Neural progenitor cell (in vitro differentiated cells): ENCODE measurements around the gene RPL10. TPM values are rescaled to one million over a fixed set of nuclear protein-coding genes. Genes with fewer than 3 reads are reported as not detected.

ENCODE experiments used
- DNase-seq: peaks from one replicate; pipeline ENCODE4 v3.0.0-alpha.2; 2016; ENCODE audit warnings: low spot score
- H2AFZ ChIP-seq: fragments of 200-600 bp; sonication (generic); replicated peaks from 2 replicates; pipeline ENCODE4 v1.6.1; 2016; ENCODE audit warnings: antibody characterized with exemption
- H3F3A ChIP-seq: fragments of 200-600 bp; sonication (generic); 2 replicates; pipeline ENCODE4 v1.6.1; 2016; ENCODE audit warnings: antibody characterized with exemption, low read depth
- H3K27ac ChIP-seq: fragments of 200-600 bp; sonication (generic); 2 replicates; pipeline ENCODE4 v1.5.1; 2016; ENCODE audit warnings: mild to moderate bottlenecking
- H3K27me3 ChIP-seq: fragments of 200-600 bp; sonication (generic); 2 replicates; pipeline ENCODE4 v1.6.1; 2016; ENCODE audit warnings: mild to moderate bottlenecking, moderate library complexity
- H3K36me3 ChIP-seq: fragments of 200-600 bp; sonication (generic); 2 replicates; pipeline ENCODE4 v1.5.1; 2016
- H3K4me1 ChIP-seq: fragments of 200-600 bp; sonication (generic); 2 replicates; pipeline ENCODE4 v1.6.1; 2016; ENCODE audit warnings: mixed run types
- H3K4me2 ChIP-seq: fragments of 200-600 bp; sonication (generic); 2 replicates; pipeline ENCODE4 v1.6.1; 2016
- H3K4me3 ChIP-seq: fragments of 200-600 bp; sonication (generic); 2 replicates; pipeline ENCODE4 v1.5.1; 2016
- H3K79me2 ChIP-seq: fragments of 200-600 bp; sonication (generic); 2 replicates; pipeline ENCODE4 v1.6.1; 2016; ENCODE audit warnings: low read depth
- H3K9ac ChIP-seq: fragments of 200-600 bp; sonication (generic); 2 replicates; pipeline ENCODE4 v1.6.1; 2016
- H3K9me3 ChIP-seq: fragments of 200-600 bp; sonication (generic); 2 replicates; pipeline ENCODE4 v1.5.1; 2016; ENCODE audit warnings: low read depth
- H4K20me1 ChIP-seq: fragments of 200-600 bp; sonication (generic); 2 replicates; pipeline ENCODE4 v1.6.1; 2016; ENCODE audit warnings: low read depth
- H3K27ac Mint-ChIP-seq: 3 replicates; pipeline ENCODE4 v1.8.0; 2021; ENCODE audit warnings: mixed read lengths
- H3K27me3 Mint-ChIP-seq: 2 replicates; pipeline ENCODE4 v1.8.0; 2022; ENCODE audit warnings: low read depth, mild to moderate bottlenecking, inconsistent platforms, moderate library complexity, mixed read lengths; ENCODE audit not compliant: insufficient read depth
- H3K36me3 Mint-ChIP-seq: 3 replicates; pipeline ENCODE4 v1.8.0; 2021; ENCODE audit warnings: mixed read lengths
- H3K4me1 Mint-ChIP-seq: 3 replicates; pipeline ENCODE4 v1.8.0; 2021; ENCODE audit warnings: mixed read lengths
- H3K4me3 Mint-ChIP-seq: 3 replicates; pipeline ENCODE4 v1.8.0; 2021; ENCODE audit warnings: mild to moderate bottlenecking, moderate library complexity, mixed read lengths
- H3K9me3 Mint-ChIP-seq: 3 replicates; pipeline ENCODE4 v1.8.0; 2020; ENCODE audit warnings: mixed read lengths
- EZH2 ChIP-seq: fragments of 200-600 bp; sonication (generic); IDR thresholded peaks from 2 replicates; pipeline ENCODE4 v1.6.1; 2017; ENCODE audit warnings: antibody characterized with exemption, mild to moderate bottlenecking, moderate library complexity
- EZH2phosphoT487 ChIP-seq: fragments of 200-600 bp; sonication (generic); IDR thresholded peaks from 2 replicates; pipeline ENCODE4 v1.6.1; 2017; ENCODE audit warnings: antibody characterized with exemption
- total RNA-seq: library from RNA; depleted of rRNA; stranded (reverse); fragments of >200 nt; gene quantifications from 2 replicates; pipeline ENCODE4 v1.2.3, GENCODE V29; 2015; ENCODE audit warnings: low replicate concordance
- TF ChIP-seq, protein P1 (sequence below): fragments of 200-600 bp; sonication (generic); IDR thresholded peaks from 2 replicates; pipeline ENCODE4 v1.5.1; 2017; ENCODE audit warnings: antibody characterized with exemption, mild to moderate bottlenecking

The RPL10 gene
- total RNA-seq, 1 donor from 2014 or later, result 4,507 TPM

DNA sequence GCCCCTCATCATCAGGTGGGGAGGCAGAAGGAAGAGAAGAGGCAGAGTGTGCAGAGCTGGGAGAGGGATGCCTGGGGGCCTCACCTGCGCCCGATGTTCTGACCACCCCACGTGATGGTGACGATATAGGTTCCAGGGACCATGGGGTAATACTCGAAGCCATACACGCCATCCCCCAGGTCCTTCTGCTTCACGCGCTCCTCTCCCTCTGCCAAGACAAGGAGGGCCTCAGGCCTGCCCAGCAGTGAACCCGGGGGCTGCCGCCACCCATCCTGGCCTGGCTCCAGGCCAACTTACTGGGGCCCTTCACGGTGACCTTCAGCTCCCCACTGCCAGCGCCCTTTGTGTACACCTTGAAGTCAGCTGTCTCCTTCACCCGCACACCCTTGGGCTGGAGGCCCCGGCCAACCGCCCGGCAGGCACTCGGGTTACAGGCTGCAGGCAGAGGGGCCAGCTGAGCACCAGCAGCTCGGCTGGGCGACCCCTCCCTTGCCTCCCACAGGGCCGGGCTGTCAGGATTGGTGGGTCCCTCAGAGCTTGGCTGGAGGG, 33.1 kb upstream of the RPL10 start:
- Histone ChIP-seq H2AFZ (no peak overlapping the region), H3K36me3 (no peaks in the 10 kb centered on the region), H3K9ac (no peak overlapping the region), H3K27me3 (no peaks in the 10 kb centered on the region), H3K79me2 (peaks cover 47% of the 10 kb centered on the region), H4K20me1 (peaks cover 74% of the 10 kb centered on the region), H3K4me2 (no peak overlapping the region), H3K27ac (no peak overlapping the region), H3K4me3 (no peak overlapping the region), H3K9me3 (no peaks in the 10 kb centered on the region), H3K4me1 (no peaks in the 10 kb centered on the region), H3F3A (no peaks in the 10 kb centered on the region)
- peaks cover 13% of the 10 kb centered on the region for H3K9me3 Mint-ChIP-seq
- no peak for DNase-seq
- no peak for TF ChIP-seq EZH2phosphoT487
- no peak overlapping the region for H3K4me3 Mint-ChIP-seq
- H3K4me1 Mint-ChIP-seq, result no peaks in the 10 kb centered on the region
- no peak overlapping the region for H3K27ac Mint-ChIP-seq
- H3K27me3 Mint-ChIP-seq, result peaks cover 19% of the 10 kb centered on the region
- peaks cover 8% of the 10 kb centered on the region for H3K36me3 Mint-ChIP-seq

DNA sequence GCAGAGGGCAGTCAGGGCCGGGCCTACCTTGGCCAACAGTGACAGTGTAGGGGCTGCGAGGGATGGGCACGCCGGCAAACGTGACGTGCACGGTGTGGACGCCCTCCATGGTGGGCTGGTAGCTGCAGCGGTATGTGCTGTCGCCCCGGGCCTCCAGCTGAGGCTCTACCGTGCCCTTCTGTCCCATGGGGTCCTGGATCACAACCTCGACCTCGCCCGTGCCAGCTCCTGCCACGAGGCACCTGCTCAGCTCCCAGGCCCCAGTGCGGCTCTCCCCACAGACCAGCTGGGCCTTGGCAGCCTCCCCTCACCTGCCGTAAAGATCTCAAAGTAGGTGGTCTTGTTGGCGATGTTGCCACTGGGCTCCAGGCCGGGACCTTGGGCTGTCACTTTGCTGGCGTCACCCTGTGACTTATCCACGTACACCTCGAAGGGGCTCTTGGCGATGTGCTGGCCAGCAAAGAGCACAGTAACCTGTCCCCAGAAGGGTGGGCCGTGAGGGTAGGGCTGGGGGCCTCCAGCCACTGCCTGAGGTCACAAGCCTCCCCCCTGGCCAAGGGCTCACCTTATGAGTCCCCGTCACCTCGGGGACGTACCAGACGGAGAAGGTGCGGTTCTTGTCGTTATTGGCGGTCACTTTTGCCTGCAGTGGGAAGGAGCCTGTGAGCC, 32.0 kb upstream of the RPL10 start:
- H3K9me3 Mint-ChIP-seq, result peaks cover 11% of the 10 kb centered on the region
- Histone ChIP-seq H3K79me2 (peaks cover 57% of the 10 kb centered on the region), H3F3A (no peaks in the 10 kb centered on the region), H3K9ac (no peak overlapping the region), H3K36me3 (no peaks in the 10 kb centered on the region), H3K4me2 (no peak overlapping the region), H3K27me3 (no peaks in the 10 kb centered on the region), H3K27ac (no peak overlapping the region), H3K4me3 (no peak overlapping the region), H3K9me3 (no peaks in the 10 kb centered on the region), H3K4me1 (no peaks in the 10 kb centered on the region), H2AFZ (no peak overlapping the region), H4K20me1 (peaks cover 72% of the 10 kb centered on the region)
- H3K27me3 Mint-ChIP-seq, result peaks cover 21% of the 10 kb centered on the region
- DNase-seq, result no peak
- TF ChIP-seq EZH2 (no peak), EZH2phosphoT487 (no peak)
- TF ChIP-seq, protein P1, sequence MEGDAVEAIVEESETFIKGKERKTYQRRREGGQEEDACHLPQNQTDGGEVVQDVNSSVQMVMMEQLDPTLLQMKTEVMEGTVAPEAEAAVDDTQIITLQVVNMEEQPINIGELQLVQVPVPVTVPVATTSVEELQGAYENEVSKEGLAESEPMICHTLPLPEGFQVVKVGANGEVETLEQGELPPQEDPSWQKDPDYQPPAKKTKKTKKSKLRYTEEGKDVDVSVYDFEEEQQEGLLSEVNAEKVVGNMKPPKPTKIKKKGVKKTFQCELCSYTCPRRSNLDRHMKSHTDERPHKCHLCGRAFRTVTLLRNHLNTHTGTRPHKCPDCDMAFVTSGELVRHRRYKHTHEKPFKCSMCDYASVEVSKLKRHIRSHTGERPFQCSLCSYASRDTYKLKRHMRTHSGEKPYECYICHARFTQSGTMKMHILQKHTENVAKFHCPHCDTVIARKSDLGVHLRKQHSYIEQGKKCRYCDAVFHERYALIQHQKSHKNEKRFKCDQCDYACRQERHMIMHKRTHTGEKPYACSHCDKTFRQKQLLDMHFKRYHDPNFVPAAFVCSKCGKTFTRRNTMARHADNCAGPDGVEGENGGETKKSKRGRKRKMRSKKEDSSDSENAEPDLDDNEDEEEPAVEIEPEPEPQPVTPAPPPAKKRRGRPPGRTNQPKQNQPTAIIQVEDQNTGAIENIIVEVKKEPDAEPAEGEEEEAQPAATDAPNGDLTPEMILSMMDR, result no peak
- no peak overlapping the region for H3K27ac Mint-ChIP-seq
- no peak overlapping the region for H3K4me3 Mint-ChIP-seq
- H3K36me3 Mint-ChIP-seq, result peaks cover 8% of the 10 kb centered on the region
- H3K4me1 Mint-ChIP-seq, result no peaks in the 10 kb centered on the region

DNA sequence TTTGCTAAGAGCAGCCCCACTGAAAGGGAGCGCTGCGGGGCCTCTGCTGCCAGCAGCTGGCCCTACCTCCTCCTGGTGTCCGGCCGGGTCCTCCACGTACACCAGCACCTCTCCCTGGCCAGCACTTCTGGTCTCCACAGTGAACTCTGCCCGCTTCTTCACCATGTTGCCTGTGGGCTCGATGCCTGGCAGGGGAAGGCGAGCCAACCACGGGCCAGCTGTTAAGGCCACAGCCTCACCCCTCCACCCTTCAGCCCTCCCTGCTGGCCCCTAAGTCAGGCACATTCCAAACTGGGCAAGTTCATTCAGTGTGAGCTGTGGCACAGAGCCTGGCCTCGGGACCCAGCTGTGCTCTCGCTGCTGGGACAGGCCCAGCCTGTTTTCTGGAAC, 31.5 kb upstream of the RPL10 start:
- Histone ChIP-seq H3K9ac (no peak overlapping the region), H3K4me1 (no peaks in the 10 kb centered on the region), H3K4me3 (no peak overlapping the region)

More for the DNA sequence above, 31.5 kb upstream of the RPL10 start:
- Mint-ChIP-seq H3K9me3 (peaks cover 11% of the 10 kb centered on the region), H3K4me3 (peak overlapping the region; percentile 50), H3K4me1 (no peaks in the 10 kb centered on the region), H3K27me3 (peaks cover 21% of the 10 kb centered on the region), H3K27ac (no peak overlapping the region), H3K36me3 (peaks cover 8% of the 10 kb centered on the region)
- no peak overlapping the region for H2AFZ ChIP-seq
- no peaks in the 10 kb centered on the region for H3K9me3 ChIP-seq
- H3K36me3 ChIP-seq, result no peaks in the 10 kb centered on the region
- H3F3A ChIP-seq, result no peaks in the 10 kb centered on the region
- H3K27me3 ChIP-seq, result no peaks in the 10 kb centered on the region
- no peak overlapping the region for H3K27ac ChIP-seq
- peaks cover 67% of the 10 kb centered on the region for H4K20me1 ChIP-seq
- peaks cover 58% of the 10 kb centered on the region for H3K79me2 ChIP-seq
- DNase-seq, result no peak
- H3K4me2 ChIP-seq, result no peak overlapping the region
- TF ChIP-seq EZH2 (no peak), EZH2phosphoT487 (no peak)
- TF ChIP-seq, protein P1, result no peak
